Measurements from ENCODE around the gene DPEP2. TPM values are rescaled to one million over a fixed set of nuclear protein-coding genes. Genes with fewer than 3 reads are reported as not detected.

The DPEP2 gene
- total and polyA plus RNA-seq, 2 of the 13 experiments (the other 11 are each of a cell fraction or from before 2014, with no cell fraction given): 0.18 TPM; not detected in 1

DNA sequence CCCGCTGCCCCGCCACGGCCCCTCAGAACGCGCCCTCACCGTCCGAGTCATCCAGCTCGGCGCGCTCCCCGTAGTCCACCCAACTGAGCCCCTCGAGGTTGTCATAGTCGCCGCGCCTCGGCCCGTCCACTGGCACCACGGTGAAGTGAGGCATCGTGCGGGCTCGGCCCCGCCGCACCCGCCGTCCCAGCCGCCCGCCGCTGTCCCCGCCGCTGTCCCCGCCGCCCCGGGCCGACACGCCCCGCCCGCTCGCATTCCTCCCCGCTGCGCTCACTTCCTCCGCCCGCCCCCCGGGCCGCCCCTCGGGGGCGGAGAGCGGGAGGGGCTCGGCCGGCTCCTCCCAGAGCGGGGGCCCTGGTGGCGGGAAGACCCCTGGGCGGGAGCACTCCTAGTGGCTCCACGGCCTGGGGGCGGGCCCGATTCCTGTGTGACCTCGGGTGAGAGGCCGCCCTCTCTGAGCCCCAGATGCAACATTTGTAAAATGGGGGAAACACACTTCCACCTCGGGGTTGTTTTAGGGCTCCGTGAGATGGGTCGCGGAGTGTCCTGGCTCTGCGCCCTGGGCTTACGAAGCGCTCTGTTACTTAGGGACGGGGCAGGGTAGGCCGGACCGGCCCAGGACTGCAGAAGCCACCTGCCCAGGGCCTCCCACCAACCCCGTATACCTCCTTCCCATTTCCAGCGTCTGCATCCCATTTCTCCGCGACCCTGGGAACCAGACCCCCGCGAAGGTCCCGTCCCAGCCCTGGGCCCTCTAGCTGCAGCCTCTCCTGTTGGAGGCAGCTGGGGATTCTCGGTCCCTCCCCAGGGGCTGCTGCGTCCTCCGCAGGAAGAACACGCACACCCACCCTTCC is 30.7 kb downstream of the DPEP2 start, which contains the start of gene SLC12A4:
Gene SLC12A4 (minus strand): TSS at position 238 of the 854 bp plus-strand sequence. CDS start 84 bp downstream, at position 154.
- BruUV-seq (replicated peaks): TSS peak; percentile 67
- intact Hi-C loops (cut with micrococcal nuclease; ENCODE audit: unreplicated experiment): loop anchor here (2.0 kb wide), 1 partner anchor 26 kb away; no protein-coding TSS in a partner anchor
- TF ChIP-seq ZFP1 (CRISPR knock-in tag; IDR thresholded peaks at IDR 0.05) (peak; percentile 61; the same call in 1 of the 2 replicates), ZNF556 (CRISPR knock-in tag; IDR thresholded peaks at IDR 0.05; ENCODE audit: borderline replicate concordance) (0 out of 2 replicates have a peak, but pooled peaks have one; percentile 4), ZNF83 (CRISPR knock-in tag; IDR thresholded peaks at IDR 0.05; ENCODE audit: borderline replicate concordance) (0 out of 2 replicates have a peak, but pooled peaks have one; percentile 62), SALL1 (CRISPR knock-in tag; IDR thresholded peaks at IDR 0.05) (peak; percentile 77), ZNF777 (CRISPR knock-in tag; IDR thresholded peaks at IDR 0.05) (peak; percentile 81), ZSCAN20 (CRISPR knock-in tag; IDR thresholded peaks at IDR 0.05; ENCODE audit: borderline replicate concordance) (0 out of 2 replicates have a peak, but pooled peaks have one; percentile 14)
- TF ChIP-seq, protein P1, sequence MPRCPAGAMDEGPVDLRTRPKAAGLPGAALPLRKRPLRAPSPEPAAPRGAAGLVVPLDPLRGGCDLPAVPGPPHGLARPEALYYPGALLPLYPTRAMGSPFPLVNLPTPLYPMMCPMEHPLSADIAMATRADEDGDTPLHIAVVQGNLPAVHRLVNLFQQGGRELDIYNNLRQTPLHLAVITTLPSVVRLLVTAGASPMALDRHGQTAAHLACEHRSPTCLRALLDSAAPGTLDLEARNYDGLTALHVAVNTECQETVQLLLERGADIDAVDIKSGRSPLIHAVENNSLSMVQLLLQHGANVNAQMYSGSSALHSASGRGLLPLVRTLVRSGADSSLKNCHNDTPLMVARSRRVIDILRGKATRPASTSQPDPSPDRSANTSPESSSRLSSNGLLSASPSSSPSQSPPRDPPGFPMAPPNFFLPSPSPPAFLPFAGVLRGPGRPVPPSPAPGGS (CRISPR knock-in tag; IDR thresholded peaks at IDR 0.05): peak; percentile 64; the same call in 1 of the 2 replicates
- TF ChIP-seq, protein P2, sequence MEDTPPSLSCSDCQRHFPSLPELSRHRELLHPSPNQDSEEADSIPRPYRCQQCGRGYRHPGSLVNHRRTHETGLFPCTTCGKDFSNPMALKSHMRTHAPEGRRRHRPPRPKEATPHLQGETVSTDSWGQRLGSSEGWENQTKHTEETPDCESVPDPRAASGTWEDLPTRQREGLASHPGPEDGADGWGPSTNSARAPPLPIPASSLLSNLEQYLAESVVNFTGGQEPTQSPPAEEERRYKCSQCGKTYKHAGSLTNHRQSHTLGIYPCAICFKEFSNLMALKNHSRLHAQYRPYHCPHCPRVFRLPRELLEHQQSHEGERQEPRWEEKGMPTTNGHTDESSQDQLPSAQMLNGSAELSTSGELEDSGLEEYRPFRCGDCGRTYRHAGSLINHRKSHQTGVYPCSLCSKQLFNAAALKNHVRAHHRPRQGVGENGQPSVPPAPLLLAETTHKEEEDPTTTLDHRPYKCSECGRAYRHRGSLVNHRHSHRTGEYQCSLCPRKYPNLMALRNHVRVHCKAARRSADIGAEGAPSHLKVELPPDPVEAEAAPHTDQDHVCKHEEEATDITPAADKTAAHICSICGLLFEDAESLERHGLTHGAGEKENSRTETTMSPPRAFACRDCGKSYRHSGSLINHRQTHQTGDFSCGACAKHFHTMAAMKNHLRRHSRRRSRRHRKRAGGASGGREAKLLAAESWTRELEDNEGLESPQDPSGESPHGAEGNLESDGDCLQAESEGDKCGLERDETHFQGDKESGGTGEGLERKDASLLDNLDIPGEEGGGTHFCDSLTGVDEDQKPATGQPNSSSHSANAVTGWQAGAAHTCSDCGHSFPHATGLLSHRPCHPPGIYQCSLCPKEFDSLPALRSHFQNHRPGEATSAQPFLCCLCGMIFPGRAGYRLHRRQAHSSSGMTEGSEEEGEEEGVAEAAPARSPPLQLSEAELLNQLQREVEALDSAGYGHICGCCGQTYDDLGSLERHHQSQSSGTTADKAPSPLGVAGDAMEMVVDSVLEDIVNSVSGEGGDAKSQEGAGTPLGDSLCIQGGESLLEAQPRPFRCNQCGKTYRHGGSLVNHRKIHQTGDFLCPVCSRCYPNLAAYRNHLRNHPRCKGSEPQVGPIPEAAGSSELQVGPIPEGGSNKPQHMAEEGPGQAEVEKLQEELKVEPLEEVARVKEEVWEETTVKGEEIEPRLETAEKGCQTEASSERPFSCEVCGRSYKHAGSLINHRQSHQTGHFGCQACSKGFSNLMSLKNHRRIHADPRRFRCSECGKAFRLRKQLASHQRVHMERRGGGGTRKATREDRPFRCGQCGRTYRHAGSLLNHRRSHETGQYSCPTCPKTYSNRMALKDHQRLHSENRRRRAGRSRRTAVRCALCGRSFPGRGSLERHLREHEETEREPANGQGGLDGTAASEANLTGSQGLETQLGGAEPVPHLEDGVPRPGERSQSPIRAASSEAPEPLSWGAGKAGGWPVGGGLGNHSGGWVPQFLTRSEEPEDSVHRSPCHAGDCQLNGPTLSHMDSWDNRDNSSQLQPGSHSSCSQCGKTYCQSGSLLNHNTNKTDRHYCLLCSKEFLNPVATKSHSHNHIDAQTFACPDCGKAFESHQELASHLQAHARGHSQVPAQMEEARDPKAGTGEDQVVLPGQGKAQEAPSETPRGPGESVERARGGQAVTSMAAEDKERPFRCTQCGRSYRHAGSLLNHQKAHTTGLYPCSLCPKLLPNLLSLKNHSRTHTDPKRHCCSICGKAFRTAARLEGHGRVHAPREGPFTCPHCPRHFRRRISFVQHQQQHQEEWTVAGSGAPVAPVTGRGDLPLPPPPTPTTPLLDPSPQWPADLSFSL (CRISPR knock-in tag; IDR thresholded peaks at IDR 0.05): 0 out of 2 replicates have a peak, but pooled peaks have one; percentile 3
- TF ChIP-seq, protein P3, sequence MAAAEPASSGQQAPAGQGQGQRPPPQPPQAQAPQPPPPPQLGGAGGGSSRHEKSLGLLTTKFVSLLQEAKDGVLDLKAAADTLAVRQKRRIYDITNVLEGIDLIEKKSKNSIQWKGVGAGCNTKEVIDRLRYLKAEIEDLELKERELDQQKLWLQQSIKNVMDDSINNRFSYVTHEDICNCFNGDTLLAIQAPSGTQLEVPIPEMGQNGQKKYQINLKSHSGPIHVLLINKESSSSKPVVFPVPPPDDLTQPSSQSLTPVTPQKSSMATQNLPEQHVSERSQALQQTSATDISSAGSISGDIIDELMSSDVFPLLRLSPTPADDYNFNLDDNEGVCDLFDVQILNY (CRISPR knock-in tag; conservative IDR thresholded peaks at IDR 0.05): peak; percentile 88
- TF ChIP-seq, protein P4, sequence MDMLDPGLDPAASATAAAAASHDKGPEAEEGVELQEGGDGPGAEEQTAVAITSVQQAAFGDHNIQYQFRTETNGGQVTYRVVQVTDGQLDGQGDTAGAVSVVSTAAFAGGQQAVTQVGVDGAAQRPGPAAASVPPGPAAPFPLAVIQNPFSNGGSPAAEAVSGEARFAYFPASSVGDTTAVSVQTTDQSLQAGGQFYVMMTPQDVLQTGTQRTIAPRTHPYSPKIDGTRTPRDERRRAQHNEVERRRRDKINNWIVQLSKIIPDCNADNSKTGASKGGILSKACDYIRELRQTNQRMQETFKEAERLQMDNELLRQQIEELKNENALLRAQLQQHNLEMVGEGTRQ (IDR thresholded peaks at IDR 0.05; ENCODE audit: low read depth, low read length): no peak
- TF ChIP-seq, protein P4 (CRISPR knock-in tag; IDR thresholded peaks at IDR 0.05; ENCODE audit: borderline replicate concordance): peak; percentile 52; the same call in 1 of the 2 replicates

More for the DNA sequence above, 30.7 kb downstream of the DPEP2 start, which contains the start of gene SLC12A4:
- no peaks in the 10 kb centered on the region for H3K9me3 ChIP-seq (ENCODE audit: low read length)
- H2AFZ ChIP-seq (ENCODE audit: low read length): no peak within 1 kb of the TSS
- WGBS (ENCODE audit: low lambda C conversion rate): 0% methylated on average over 20 of the region's 78 CpGs
- FAIRE-seq (no peak), DNase-seq (ENCODE audit: low spot score) (peak; percentile 86), ATAC-seq (peak; percentile 73)
- H3K4me2 ChIP-seq (ENCODE audit: low read depth, low read length): peak within 1 kb of the TSS; percentile 92
- CTCF ChIA-PET (ENCODE audit: low intra/inter-chr PET ratio, low total read pairs): interaction anchor here (1.8 kb wide), 1 partner anchor 25 kb away, joined by 3 read pairs; no protein-coding TSS in a partner anchor
- peak within 1 kb of the TSS; percentile 97 for H3K9ac ChIP-seq (ENCODE audit: insufficient read depth, low read depth, low read length)
- H3K4me3 ChIP-seq (replicated peaks in 1 of 3; ENCODE audit: insufficient read depth in 1 of 3, low read depth in 2 of 3, low read length in 3 of 3): peak within 1 kb of the TSS; percentile 89 to 91 (median 90)
- peaks cover 11% of the 10 kb centered on the region for H4K20me1 ChIP-seq (ENCODE audit: insufficient read depth, low read length)
- H3K27me3 ChIP-seq (ENCODE audit: control insufficient read depth in 1 of 2, insufficient read depth in 2 of 2, low read length in 2 of 2): no peaks in the 10 kb centered on the region; a peak in 1 of 5 replicates
- in situ Hi-C loops (cut with HindIII; ENCODE audit: extremely low pct_ligation_motif_present, low pct_unique_long_range_greater_than_20kb): no loop called here
- H3K27ac ChIP-seq (ENCODE audit: extremely low read length, insufficient read depth, low read length): peak within 1 kb of the TSS; percentile 92
- H3K4me1 ChIP-seq (ENCODE audit: insufficient read depth, low read length): peaks cover 57% of the 10 kb centered on the region
- peaks cover 51% of the 10 kb centered on the region for H3K79me2 ChIP-seq (ENCODE audit: insufficient read depth, low read length)
- H3K36me3 ChIP-seq (replicated peaks in 1 of 2; ENCODE audit: control insufficient read depth in 1 of 2, insufficient read depth in 2 of 2, low read length in 2 of 2): no peaks in the 10 kb centered on the region; a peak in 1 of 5 replicates
- POLR2A ChIA-PET: interaction anchor here (0.7 to 12.9 kb wide), 8 partner anchors 9 to 72 kb away, joined by 4 to 226 read pairs (median 12); partner anchors contain the start of genes DDX28, DUS2, LCAT and PSMB10

All from HepG2 (cell line).